Choroid plexus epithelial cell (primary cell): ENCODE results near the gene NPW.
A peak's percentile ranks its signal among the peaks of the same experiment; 100 is the strongest.

ENCODE experiments used
- DNase-seq: peaks from one replicate; pipeline ENCODE4 v3.0.0-alpha.2; 2010; ENCODE audit warnings: low read depth
- H3K4me3 ChIP-seq: 2 replicates; pipeline ENCODE4 v1.5.1; 2011; ENCODE audit warnings: low read depth, mild to moderate bottlenecking, control low read depth, low read length, moderate library complexity
- TF ChIP-seq, protein P1 (sequence below): conservative IDR thresholded peaks from 2 replicates; pipeline ENCODE4 v1.5.1; 2011; ENCODE audit warnings: low read depth, mild to moderate bottlenecking, control low read depth, inconsistent platforms, low read length, moderate library complexity

NPW gene

DNA sequence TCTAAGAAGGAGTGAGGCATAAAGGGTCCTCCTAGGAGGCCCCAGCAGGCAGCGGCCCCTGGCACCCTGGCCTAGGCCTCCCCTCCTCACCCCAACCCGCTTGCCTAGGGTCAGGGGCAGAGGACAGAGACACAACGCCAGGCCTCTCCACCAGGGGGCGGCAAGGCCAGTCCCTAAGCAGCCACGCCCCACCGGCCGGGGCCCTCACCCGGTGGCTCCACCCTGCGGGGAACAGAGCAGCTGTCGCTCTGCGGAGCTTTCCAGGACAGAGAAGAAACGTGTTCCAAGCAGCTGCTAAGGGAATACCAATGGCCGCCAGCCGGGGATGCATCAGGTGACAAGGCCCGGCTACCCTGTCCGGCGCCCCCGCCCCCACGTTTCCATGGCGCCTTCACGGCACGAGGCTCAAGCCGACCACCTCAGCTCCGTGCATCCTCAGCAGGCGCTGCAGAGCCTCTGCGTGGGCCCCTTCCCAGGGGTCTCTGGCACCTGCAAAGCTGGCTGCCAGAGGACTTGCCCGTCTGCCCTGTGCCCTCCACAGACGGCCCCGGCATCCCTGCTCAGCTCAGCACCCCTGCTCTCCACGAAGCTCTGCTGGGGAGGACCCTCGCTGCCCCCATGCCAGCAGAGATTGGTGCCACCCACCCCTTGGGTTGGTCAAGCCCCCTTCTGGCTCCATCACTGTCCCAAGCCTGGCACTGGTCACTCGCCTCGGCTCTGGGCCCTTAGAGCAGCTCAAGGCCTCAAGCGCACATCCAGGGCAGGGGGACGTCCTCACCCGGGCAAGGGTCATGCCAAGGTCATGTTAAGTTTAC is 15.6 kb upstream of the NPW start:
- TF ChIP-seq, protein P1, sequence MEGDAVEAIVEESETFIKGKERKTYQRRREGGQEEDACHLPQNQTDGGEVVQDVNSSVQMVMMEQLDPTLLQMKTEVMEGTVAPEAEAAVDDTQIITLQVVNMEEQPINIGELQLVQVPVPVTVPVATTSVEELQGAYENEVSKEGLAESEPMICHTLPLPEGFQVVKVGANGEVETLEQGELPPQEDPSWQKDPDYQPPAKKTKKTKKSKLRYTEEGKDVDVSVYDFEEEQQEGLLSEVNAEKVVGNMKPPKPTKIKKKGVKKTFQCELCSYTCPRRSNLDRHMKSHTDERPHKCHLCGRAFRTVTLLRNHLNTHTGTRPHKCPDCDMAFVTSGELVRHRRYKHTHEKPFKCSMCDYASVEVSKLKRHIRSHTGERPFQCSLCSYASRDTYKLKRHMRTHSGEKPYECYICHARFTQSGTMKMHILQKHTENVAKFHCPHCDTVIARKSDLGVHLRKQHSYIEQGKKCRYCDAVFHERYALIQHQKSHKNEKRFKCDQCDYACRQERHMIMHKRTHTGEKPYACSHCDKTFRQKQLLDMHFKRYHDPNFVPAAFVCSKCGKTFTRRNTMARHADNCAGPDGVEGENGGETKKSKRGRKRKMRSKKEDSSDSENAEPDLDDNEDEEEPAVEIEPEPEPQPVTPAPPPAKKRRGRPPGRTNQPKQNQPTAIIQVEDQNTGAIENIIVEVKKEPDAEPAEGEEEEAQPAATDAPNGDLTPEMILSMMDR, result peak; percentile 90
- DNase-seq, result peak; percentile 85
- peak overlapping the region; percentile 29 for H3K4me3 ChIP-seq

DNA sequence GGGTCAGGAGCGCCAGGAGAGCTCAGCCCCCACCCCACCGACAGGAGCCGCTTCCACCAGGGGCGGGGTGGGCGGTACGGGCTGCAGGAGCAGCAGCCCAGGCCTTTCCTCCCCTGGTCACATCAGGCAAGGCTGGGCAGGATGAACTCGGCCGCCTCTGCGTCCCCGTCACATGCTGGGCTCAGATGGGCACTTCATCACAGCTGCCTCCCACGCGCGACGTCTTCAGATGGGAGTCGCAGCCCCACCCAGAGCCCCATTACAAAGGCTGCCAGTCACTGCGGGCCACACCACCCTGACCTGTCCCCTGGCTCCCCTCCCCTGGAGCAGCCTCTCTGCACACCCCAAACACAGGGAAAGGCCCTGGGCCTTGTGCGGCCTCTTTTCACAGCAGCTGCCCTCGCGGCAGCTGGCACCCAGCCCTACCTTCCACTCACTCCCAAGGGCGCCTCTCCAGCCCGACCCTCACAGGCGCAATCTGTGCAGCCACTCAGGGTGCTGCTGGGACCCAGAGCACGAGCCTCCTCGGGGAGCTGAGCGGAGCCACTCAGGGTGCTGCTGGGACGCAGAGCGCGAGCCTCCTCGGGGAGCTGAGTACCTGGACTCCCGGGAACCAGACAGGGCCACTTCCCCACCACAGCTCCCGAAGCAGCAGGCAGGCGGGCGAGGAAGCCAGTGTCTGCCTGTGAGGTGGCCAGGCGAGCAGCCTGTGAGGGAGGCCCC is 14.6 kb upstream of the NPW start:
- TF ChIP-seq, protein P1, result no peak
- no peak overlapping the region for H3K4me3 ChIP-seq
- no peak for DNase-seq

DNA sequence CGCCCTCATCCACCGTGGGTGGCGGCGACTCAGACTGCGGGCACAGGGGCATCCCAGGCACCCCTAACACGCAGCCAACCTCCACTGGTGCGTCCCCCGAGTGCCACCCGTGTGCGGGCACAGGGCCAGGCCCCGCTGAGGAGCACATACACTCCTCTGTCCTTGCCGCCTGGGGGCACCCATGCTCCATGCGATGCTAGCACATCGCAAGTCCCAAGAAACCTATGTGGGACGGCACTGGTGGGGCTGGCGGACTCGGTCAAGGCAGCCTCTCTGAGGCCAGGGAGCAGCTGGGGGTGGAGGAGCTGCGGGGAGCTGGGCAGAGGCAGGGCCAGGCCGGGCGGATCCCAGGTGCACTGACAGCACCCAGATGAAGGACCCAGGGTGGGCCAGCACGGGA is 13.9 kb upstream of the NPW start:
- TF ChIP-seq, protein P1, result no peak
- DNase-seq, result no peak
- H3K4me3 ChIP-seq, result no peak overlapping the region

DNA sequence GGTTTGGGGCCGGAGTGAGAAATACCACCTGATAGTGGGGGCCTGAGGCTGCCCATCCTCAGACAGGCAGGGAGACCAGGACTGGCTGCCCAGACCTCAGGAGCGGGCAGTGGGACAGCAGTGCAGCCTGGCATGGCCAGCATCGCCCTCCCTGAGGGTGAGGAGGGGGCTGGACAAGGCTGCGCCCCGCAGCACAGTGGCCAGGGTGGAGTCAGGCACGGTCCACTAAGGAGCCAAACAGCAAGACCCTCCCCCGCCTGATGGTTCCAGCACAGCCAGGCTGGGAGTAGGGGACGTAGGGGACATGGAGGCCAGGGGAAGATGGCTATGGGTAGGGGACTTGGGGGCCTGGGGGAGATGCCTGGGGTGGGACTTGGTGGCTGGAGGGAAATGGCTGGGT is 13.3 kb upstream of the NPW start:
- TF ChIP-seq, protein P1, result no peak
- no peak overlapping the region for H3K4me3 ChIP-seq

DNA sequence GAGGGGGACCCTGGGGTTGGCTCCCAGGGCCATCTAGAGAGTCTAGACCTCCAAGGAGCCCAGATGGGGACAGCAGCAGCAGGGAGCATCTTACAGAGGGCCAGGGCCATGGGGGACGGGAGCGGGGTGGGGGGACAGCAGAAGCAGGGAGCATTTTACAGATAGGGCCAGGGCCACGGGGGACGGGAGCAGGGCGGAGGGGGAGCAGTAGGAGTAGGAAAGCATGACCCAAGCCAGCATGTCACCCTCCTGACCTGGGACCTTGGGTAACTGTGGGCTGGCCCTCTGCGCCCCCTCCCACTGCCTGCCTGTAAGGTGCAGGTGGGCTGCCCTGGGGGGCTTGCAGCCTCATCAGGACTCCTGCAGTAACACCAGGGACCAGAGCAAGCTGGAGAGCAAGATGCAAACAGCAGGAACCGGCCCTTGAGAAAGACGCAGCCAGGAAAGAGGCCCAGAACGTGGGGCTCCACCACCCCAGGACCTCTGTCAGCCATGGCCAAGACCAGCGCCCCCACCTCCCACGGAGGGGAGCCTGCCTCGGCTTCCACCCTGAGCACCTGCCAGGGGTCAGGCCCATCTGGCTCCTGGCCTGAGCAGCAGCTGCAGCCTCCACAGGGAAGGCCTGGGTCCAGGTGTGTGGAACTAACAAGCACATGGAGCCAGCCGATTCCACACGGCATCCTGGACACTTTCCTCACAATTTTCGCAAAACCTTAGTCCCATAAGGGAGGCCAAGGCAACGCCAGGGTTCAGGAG is 12.3 kb upstream of the NPW start:
- TF ChIP-seq, protein P1, result no peak
- H3K4me3 ChIP-seq, result peak overlapping the region; percentile 17

More for the DNA sequence above, 13.3 kb upstream of the NPW start:
- no peak for DNase-seq

DNA sequence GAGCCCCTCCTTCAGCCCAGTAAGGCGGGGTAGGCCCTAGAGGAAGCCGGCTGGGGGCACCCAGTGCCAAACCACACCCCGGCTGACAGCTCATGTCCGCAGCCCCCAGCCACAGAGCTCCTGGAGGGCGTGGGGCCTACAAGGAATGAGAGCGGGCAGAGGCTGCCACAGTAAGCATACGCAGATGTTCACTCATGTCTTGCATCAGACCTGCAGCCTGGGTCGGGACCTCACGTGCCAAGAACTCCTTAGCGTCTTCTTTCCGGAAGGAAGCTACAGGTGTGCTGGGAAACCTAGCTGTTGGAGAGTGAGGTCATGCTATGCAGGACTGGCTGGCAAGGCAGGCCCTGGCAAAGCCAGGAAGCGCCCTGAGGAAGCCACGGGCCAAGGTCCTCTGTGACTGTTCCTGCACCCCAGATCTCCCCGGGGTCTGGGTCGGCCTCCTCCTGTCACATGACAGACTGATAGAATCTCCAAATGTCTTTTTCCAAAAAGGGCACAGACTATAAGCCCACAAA is 11.5 kb upstream of the NPW start:
- H3K4me3 ChIP-seq, result peak overlapping the region; percentile 72
- TF ChIP-seq, protein P1, result no peak
- peak; percentile 35 for DNase-seq

More for the DNA sequence above, 12.3 kb upstream of the NPW start:
- no peak for DNase-seq
